Medulla oblongata (tissue), 1 donor: ENCODE data around the gene RXYLT1.
"Not testable (repeated sequence)": the region's sequence is repeated elsewhere in the genome, so short reads cannot be mapped to it uniquely, and the experiment has no call there.

ENCODE experiments used
- DNase-seq: peaks from one replicate; pipeline ENCODE4 v3.0.0-alpha.2; 2015; ENCODE audit errors: extremely low spot score

RXYLT1 gene

GRCh38 chr12:63779498-63780481 lies at the start of gene RXYLT1:
Gene RXYLT1, plus strand, starts transcription at chr12:63779909. Its CDS starts 52 bp downstream, at chr12:63779961.
- peak; percentile 85 for DNase-seq

- not testable (repeated sequence) for DNase-seq
These were observed 46.9 kb upstream of the RXYLT1 start for GRCh38 chr12:63732779-63733178.

GRCh38 chr12:63733585-63733984 lies 46.1 kb upstream of the RXYLT1 start:
- not testable (repeated sequence) for DNase-seq

- DNase-seq = not testable (repeated sequence)
These were observed 39.2 kb upstream of the RXYLT1 start for GRCh38 chr12:63740551-63740950.

GRCh38 chr12:63741431-63741830 lies 38.3 kb upstream of the RXYLT1 start:
- not testable (repeated sequence) for DNase-seq

GRCh38 chr12:63744110-63744509 lies 35.6 kb upstream of the RXYLT1 start:
- DNase-seq = not testable (repeated sequence)

- DNase-seq = not testable (repeated sequence)
These were observed 33.2 kb upstream of the RXYLT1 start for GRCh38 chr12:63746470-63746869.

GRCh38 chr12:63747136-63747535 lies 32.6 kb upstream of the RXYLT1 start:
- DNase-seq = not testable (repeated sequence)

GRCh38 chr12:63747553-63747952 lies 32.2 kb upstream of the RXYLT1 start:
- DNase-seq = no peak

GRCh38 chr12:63752283-63752682 lies 27.4 kb upstream of the RXYLT1 start:
- DNase-seq = no peak

GRCh38 chr12:63752841-63753240 lies 26.9 kb upstream of the RXYLT1 start:
- no peak for DNase-seq

GRCh38 chr12:63753743-63754142 lies 26.0 kb upstream of the RXYLT1 start:
- no peak for DNase-seq

- no peak for DNase-seq
These were observed 15.2 kb upstream of the RXYLT1 start for GRCh38 chr12:63764481-63764880.

GRCh38 chr12:63766498-63766897 lies 13.2 kb upstream of the RXYLT1 start:
- DNase-seq = no peak

GRCh38 chr12:63770375-63770774 lies 9.3 kb upstream of the RXYLT1 start:
- DNase-seq = no peak

GRCh38 chr12:63777340-63777739 lies 2.4 kb upstream of the RXYLT1 start:
- no peak for DNase-seq

GRCh38 chr12:63782466-63782865 lies 2.8 kb downstream of the RXYLT1 start:
- DNase-seq = no peak

- no peak for DNase-seq
These were observed 7.6 kb downstream of the RXYLT1 start for GRCh38 chr12:63787306-63787705.

- DNase-seq = no peak
These were observed 10.9 kb downstream of the RXYLT1 start for GRCh38 chr12:63790608-63790945.

- no peak for DNase-seq
These were observed 12.6 kb downstream of the RXYLT1 start for GRCh38 chr12:63792338-63792737.

- no peak for DNase-seq
These were observed 15.5 kb downstream of the RXYLT1 start for GRCh38 chr12:63795032-63795687.

- DNase-seq = no peak
These were observed 16.2 kb downstream of the RXYLT1 start for GRCh38 chr12:63795944-63796343.
